IPS-15b (cell line): Measurements from ENCODE around the gene CROCC2.

Experiments used
- H3K27me3 ChIP-seq: one replicate; pipeline ENCODE4 v1.6.1; 2013; ENCODE audit warnings: low read length; ENCODE audit not compliant: control insufficient read depth, insufficient read depth
- H3K36me3 ChIP-seq: one replicate; pipeline ENCODE4 v1.6.1; 2013; ENCODE audit warnings: low read length; ENCODE audit not compliant: control insufficient read depth, insufficient read depth
- H3K4me1 ChIP-seq: one replicate; pipeline ENCODE4 v1.6.1; 2013; ENCODE audit warnings: mild to moderate bottlenecking, low read length; ENCODE audit not compliant: control insufficient read depth, insufficient read depth
- H3K4me3 ChIP-seq: one replicate; pipeline ENCODE4 v1.5.1; 2013; ENCODE audit warnings: low read depth, low read length
- H3K9ac ChIP-seq: one replicate; pipeline ENCODE4 v1.6.1; 2013; ENCODE audit warnings: low read depth, mild to moderate bottlenecking, low read length
- H3K9me3 ChIP-seq: one replicate; pipeline ENCODE4 v1.6.1; 2013; ENCODE audit warnings: mild to moderate bottlenecking, low read length; ENCODE audit not compliant: control insufficient read depth, insufficient read depth

CROCC2 gene

GRCh38 chr2:240878341-240878936 lies 27.7 kb upstream of the CROCC2 start:
- Histone ChIP-seq H3K27me3 (no peaks in the 10 kb centered on the region), H3K4me3 (no peak overlapping the region), H3K9me3 (no peaks in the 10 kb centered on the region), H3K36me3 (no peaks in the 10 kb centered on the region), H3K4me1 (no peaks in the 10 kb centered on the region), H3K9ac (no peak overlapping the region)

DNA sequence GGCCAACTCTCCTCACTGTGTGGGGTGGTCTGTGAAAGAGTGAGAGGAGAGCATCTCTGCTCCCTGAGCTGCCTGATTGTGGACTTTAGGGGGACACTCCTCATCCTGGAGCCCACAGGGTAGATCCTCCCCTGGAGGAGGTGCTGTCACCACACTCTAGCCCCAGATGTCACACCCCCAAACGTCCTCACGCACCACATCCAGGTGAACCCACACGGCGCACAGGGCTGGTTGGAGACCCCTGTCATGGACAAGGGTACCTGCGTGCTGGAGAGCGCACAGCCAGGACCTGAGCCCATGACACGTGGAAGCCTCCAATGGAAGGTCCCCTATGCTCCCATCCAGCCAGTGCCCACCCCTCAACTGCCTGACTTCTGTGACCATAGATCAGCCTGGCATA lies 27.0 kb upstream of the CROCC2 start:
- Histone ChIP-seq H3K9ac (no peak overlapping the region), H3K36me3 (no peaks in the 10 kb centered on the region), H3K27me3 (no peaks in the 10 kb centered on the region), H3K4me1 (no peaks in the 10 kb centered on the region), H3K9me3 (no peaks in the 10 kb centered on the region), H3K4me3 (no peak overlapping the region)

DNA sequence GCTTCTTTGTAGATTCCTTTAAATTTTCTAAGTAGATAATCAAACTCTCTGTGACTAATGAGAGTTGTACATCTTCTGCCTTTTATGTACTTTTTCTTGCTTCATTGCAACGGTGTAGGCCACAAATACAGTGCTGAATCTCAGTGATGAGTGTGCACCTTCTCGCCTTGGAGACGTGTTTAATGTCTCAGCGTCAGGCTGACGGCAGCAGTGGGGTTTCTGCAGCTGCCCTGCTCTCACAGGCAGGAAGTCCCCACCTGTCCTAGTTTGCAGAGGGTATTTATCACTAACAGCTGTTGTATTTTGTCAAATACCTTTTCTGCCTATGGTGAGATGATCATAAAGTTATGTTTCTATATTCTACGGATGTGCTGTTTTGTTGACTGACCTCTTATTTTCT lies 24.2 kb upstream of the CROCC2 start:
- Histone ChIP-seq H3K9me3 (no peaks in the 10 kb centered on the region), H3K9ac (no peak overlapping the region), H3K36me3 (no peaks in the 10 kb centered on the region), H3K4me3 (no peak overlapping the region), H3K4me1 (no peaks in the 10 kb centered on the region), H3K27me3 (no peaks in the 10 kb centered on the region)

DNA sequence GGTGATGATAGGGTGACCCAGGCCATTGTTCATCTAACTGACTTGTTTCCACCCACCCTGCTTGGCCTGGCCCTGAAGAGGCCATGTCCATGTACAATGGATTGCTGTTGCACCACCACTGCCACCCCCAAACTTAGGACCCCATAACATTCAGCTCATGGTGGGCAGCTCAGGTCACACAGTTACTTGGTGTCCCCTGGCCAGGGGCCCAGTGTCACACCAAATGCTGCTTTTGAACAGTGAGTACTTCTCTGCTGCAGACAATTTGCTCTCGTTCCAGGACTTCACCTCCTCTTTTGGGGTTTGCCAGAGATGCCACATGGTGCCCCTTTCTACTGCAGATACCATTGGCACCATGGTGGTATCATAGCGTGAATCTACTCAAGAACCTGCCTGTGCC lies 21.9 kb upstream of the CROCC2 start:
- H3K27me3 ChIP-seq: no peaks in the 10 kb centered on the region
- H3K4me3 ChIP-seq: no peak overlapping the region

DNA sequence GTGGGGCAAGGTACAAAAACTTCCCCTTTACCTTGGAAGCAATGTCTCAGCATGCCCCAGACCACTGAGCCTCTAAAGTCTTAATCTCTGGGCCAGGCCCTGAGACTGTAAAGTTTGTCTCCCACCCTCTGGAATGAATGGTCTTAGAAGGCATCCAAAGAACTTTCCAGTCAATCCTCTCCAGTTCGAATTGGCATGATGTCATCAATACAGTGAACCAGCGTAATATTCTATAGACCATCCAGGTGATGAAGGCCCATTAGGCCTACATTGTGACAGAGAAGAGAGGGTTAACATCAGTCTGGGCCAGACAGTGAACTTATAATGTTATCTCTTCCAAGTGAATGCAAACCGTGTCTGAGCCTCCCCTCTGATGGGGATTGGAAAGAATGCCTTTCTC lies 21.4 kb upstream of the CROCC2 start:
- Histone ChIP-seq H3K27me3 (no peaks in the 10 kb centered on the region), H3K4me3 (no peak overlapping the region), H3K4me1 (no peaks in the 10 kb centered on the region), H3K9me3 (no peaks in the 10 kb centered on the region), H3K9ac (no peak overlapping the region), H3K36me3 (no peaks in the 10 kb centered on the region)

More for the DNA sequence above, 21.9 kb upstream of the CROCC2 start:
- H3K36me3 ChIP-seq: no peaks in the 10 kb centered on the region
- H3K9ac ChIP-seq: no peak overlapping the region
- H3K9me3 ChIP-seq: no peaks in the 10 kb centered on the region
- H3K4me1 ChIP-seq: no peaks in the 10 kb centered on the region

GRCh38 chr2:240885566-240885965 lies 20.6 kb upstream of the CROCC2 start:
- no peaks in the 10 kb centered on the region for H3K9me3 ChIP-seq
- H3K36me3 ChIP-seq: no peaks in the 10 kb centered on the region
- no peak overlapping the region for H3K4me3 ChIP-seq
- no peaks in the 10 kb centered on the region for H3K4me1 ChIP-seq
- no peak overlapping the region for H3K9ac ChIP-seq
- H3K27me3 ChIP-seq: no peaks in the 10 kb centered on the region

- Histone ChIP-seq H3K27me3 (no peaks in the 10 kb centered on the region), H3K9ac (no peak overlapping the region), H3K4me3 (no peak overlapping the region), H3K4me1 (no peaks in the 10 kb centered on the region), H3K9me3 (no peaks in the 10 kb centered on the region), H3K36me3 (no peaks in the 10 kb centered on the region)
Observed at GRCh38 chr2:240886023-240886565, 20.0 kb upstream of the CROCC2 start.

DNA sequence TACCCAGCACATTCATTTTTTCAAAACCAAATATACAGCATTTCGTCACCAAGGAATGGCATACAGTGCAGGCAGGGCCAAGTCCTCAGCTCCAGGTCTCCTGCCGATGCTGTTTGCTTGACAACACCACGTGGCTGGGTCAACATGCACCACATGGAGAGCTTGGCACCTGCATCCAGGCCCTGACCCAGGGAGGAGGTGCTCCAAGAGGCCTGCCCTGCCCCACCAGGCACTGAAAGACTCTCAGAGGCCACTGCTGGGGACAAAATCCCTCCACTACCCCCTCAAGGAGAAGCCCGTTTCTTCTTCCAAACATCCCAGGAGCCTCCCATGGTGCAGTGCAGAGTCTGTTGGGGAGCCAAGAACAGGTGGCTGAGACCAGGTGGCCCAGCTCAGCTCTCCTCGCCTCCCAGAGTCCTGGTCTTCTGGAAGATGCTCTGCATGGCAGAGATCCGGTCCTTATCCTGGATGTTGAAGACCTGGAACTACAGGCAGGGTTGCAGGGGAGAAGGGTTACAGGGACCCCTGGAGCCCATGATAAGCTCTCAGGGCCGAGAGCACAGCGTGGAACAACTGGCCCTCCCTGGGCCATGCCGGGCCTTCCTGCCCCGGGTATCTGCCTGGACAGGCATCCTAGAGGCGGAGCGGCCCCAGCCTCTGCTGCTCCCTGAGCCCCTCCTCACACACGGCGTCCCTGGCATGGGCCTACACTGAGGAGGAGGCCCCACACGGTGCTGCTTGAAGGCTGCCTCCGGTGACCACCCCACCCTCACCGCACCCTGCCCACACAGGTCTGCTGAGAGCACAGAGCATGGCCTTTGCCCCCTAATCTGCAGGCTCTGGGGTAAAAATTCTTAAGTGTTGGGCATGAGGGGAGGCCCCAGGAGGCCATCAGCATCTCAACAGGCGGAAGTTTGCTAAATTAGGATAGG lies 19.2 kb upstream of the CROCC2 start:
- Histone ChIP-seq H3K9me3 (no peaks in the 10 kb centered on the region), H3K36me3 (no peaks in the 10 kb centered on the region), H3K4me3 (no peak overlapping the region), H3K9ac (no peak overlapping the region), H3K27me3 (no peaks in the 10 kb centered on the region), H3K4me1 (no peaks in the 10 kb centered on the region)

- no peaks in the 10 kb centered on the region for H3K36me3 ChIP-seq
Observed at GRCh38 chr2:240887631-240888030, 18.5 kb upstream of the CROCC2 start.

GRCh38 chr2:240888130-240888889 lies 17.8 kb upstream of the CROCC2 start:
- H3K9ac ChIP-seq: no peak overlapping the region
- no peak overlapping the region for H3K4me3 ChIP-seq
- no peaks in the 10 kb centered on the region for H3K9me3 ChIP-seq
- H3K27me3 ChIP-seq: no peaks in the 10 kb centered on the region
- no peaks in the 10 kb centered on the region for H3K36me3 ChIP-seq
- no peaks in the 10 kb centered on the region for H3K4me1 ChIP-seq

More at GRCh38 chr2:240887631-240888030, 18.5 kb upstream of the CROCC2 start:
- no peak overlapping the region for H3K9ac ChIP-seq
- no peaks in the 10 kb centered on the region for H3K9me3 ChIP-seq
- H3K4me1 ChIP-seq: no peaks in the 10 kb centered on the region
- no peak overlapping the region for H3K4me3 ChIP-seq
- no peaks in the 10 kb centered on the region for H3K27me3 ChIP-seq

GRCh38 chr2:240888890-240889573 lies 17.1 kb upstream of the CROCC2 start:
- no peaks in the 10 kb centered on the region for H3K27me3 ChIP-seq
- H3K4me1 ChIP-seq: no peaks in the 10 kb centered on the region
- no peak overlapping the region for H3K4me3 ChIP-seq
- no peak overlapping the region for H3K9ac ChIP-seq
- no peaks in the 10 kb centered on the region for H3K36me3 ChIP-seq
- no peaks in the 10 kb centered on the region for H3K9me3 ChIP-seq
